Placental epithelial cell (primary cell): ENCODE results near the gene BCAR1. TPM values are rescaled to one million over a fixed set of nuclear protein-coding genes. Genes with fewer than 3 reads are reported as not detected.

Experiments used
- small RNA-seq: library from RNA; depleted of rRNA; stranded (forward); fragments of <200 nt; gene quantifications from one replicate; pipeline ENCODE3, GENCODE V24; 2012
- total RNA-seq: library from RNA; depleted of rRNA; stranded (reverse); fragments of >200 nt; gene quantifications from 2 replicates; pipeline ENCODE4 v1.2.3, GENCODE V29; 2012

The BCAR1 gene
- 73.8 and 86.2 TPM in 2 replicates for total RNA-seq

GRCh38 chr16:75251280-75252048 is at the start of gene BCAR1:
Gene BCAR1, minus strand, starts transcription at chr16:75251624. Its CDS starts 142 bp downstream, at chr16:75251482.

GRCh38 chr16:75218256-75219076 is 33.0 kb downstream of the BCAR1 start, which contains the start of gene CTRB1:
Gene CTRB1, plus strand, starts transcription at chr16:75218988. Its CDS starts 20 bp downstream, at chr16:75219008.

GRCh38 chr16:75206749-75207451 is 44.5 kb downstream of the BCAR1 start, which contains the start of gene CTRB2:
Gene CTRB2, minus strand, starts transcription at chr16:75207161. Its CDS starts 20 bp downstream, at chr16:75207141.

Small RNA genes within 50 kb of the gene (small RNA-seq; reads per million reads assigned to genes)
- not detected for gene RNU6-758P

Other genes starting within 250 kb of the BCAR1 start
- 0.11 and 0.39 TPM in 2 replicates for gene LDHD, start 134.8 kb downstream of the BCAR1 start, total RNA-seq
- gene ZFP1, start 103.1 kb downstream of the BCAR1 start, total RNA-seq: 11.4 and 13.4 TPM in 2 replicates
- not detected in 2 replicates for gene CTRB2, start 44.5 kb downstream of the BCAR1 start, total RNA-seq
- gene CTRB1, start 32.6 kb downstream of the BCAR1 start, total RNA-seq: not detected in 2 replicates
- gene CFDP1, start 181.9 kb upstream of the BCAR1 start, total RNA-seq: 26.8 and 40.8 TPM in 2 replicates
- gene TMEM170A, start 213.1 kb upstream of the BCAR1 start, total RNA-seq: 11.4 and 12.7 TPM in 2 replicates
- gene CHST6, start 243.8 kb upstream of the BCAR1 start, total RNA-seq: 0.33 and 0.79 TPM in 2 replicates